HCT116 (cell line): Measurements from ENCODE around the gene ZNF236. TPM values are rescaled to one million over a fixed set of nuclear protein-coding genes. Genes with fewer than 3 reads are reported as not detected.

ENCODE experiments used
- ATAC-seq: fragments of 200-7000 bp; cut with Tn5 transposase; 2 replicates; pipeline ENCODE4 v1.9.1; 2020; ENCODE audit warnings: mild to moderate bottlenecking, moderate library complexity
- BruUV-seq: library from RNA; stranded (reverse); fragments of 400-500 nt; replicated peaks from 2 replicates; lab custom pipeline; 2021; lab: Mats Ljungman, UMichigan
- CTCF ChIA-PET: fragments of 300-600 bp; sonication (Branson Sonifier 250); formaldehyde crosslinking; loops from one replicate; lab custom pipeline; 2021; ENCODE audit warnings: antibody characterized with exemption; lab: Charles Lee
- POLR2A ChIA-PET: fragments of 300-600, 350-600 bp; sonication (Branson Sonifier 250); formaldehyde crosslinking; loops from one replicate; lab custom pipeline; 2021; ENCODE audit warnings: antibody characterized with exemption; lab: Charles Lee
- RAD21 ChIA-PET, 2 experiments: fragments of 300-600 bp; sonication (Branson Sonifier 250); formaldehyde crosslinking; loops; one replicate each; lab custom pipeline; 2023; ENCODE audit warnings: low total read pairs in 2 of 2; ENCODE audit not compliant: uncharacterized antibody in 2 of 2, unreplicated experiment in 2 of 2, low non-redundant PET in 1 of 2; lab: Charles Lee
- DNase-seq: peaks from one replicate; pipeline ENCODE4 v3.0.0-alpha.2; 2010; ENCODE audit warnings: low read depth, low spot score
- H2AFZ ChIP-seq: fragments of 200-600 bp; shearing (Covaris generic), sonication (generic); 2 replicates; pipeline ENCODE4 v1.6.1; 2017; ENCODE audit warnings: low read depth, mixed run types, mixed read lengths, antibody characterized with exemption, low read length; ENCODE audit not compliant: poor library complexity, severe bottlenecking
- H3K27ac ChIP-seq: 2 replicates; pipeline ENCODE4 v1.5.1; 2012; ENCODE audit warnings: low read depth, low read length
- H3K27me3 ChIP-seq: fragments of 200-600 bp; sonication (generic); 2 replicates; pipeline ENCODE4 v1.6.1; 2016; ENCODE audit warnings: mixed run types, low read length, mixed read lengths; ENCODE audit not compliant: insufficient read depth
- H3K36me3 ChIP-seq, 2 experiments: fragments of 200-500 bp in 1 of 2; fragments of 200-600 bp in 1 of 2; sonication (Bioruptor generic) in 1 of 2; sonication (generic) in 1 of 2; 2 replicates each; pipeline versions ENCODE4 v1.5.1 to v1.6.1; 2014 to 2016; ENCODE audit warnings: low read length in 2 of 2, inconsistent platforms in 1 of 2, mixed read lengths in 1 of 2, mixed run types in 1 of 2; ENCODE audit not compliant: insufficient read depth in 2 of 2, control insufficient read depth in 1 of 2
- H3K4me1 ChIP-seq, 2 experiments: fragments of 200-600 bp in 1 of 2; sonication (generic) in 1 of 2; 2 replicates each; pipeline versions ENCODE4 v1.5.1 to v1.6.1; 2012 to 2017; ENCODE audit warnings: low read length in 2 of 2, inconsistent platforms in 1 of 2, mild to moderate bottlenecking in 1 of 2, mixed read lengths in 1 of 2, mixed run types in 1 of 2, moderate library complexity in 1 of 2; ENCODE audit not compliant: insufficient read depth in 2 of 2, control insufficient read depth in 1 of 2
- H3K4me2 ChIP-seq: fragments of 200-600 bp; sonication (generic); 2 replicates; pipeline ENCODE4 v1.6.1; 2017; ENCODE audit warnings: mixed run types, low read length, mixed read lengths
- H3K4me3 ChIP-seq, 2 experiments: fragments of 200-600 bp in 1 of 2; sonication (generic) in 1 of 2; replicated peaks in 1 of 2; 2 replicates each; pipeline ENCODE4 v1.5.1; 2011 to 2016; ENCODE audit warnings: low read length in 2 of 2, control low read depth in 1 of 2, low read depth in 1 of 2, mild to moderate bottlenecking in 1 of 2, mixed read lengths in 1 of 2, mixed run types in 1 of 2
- H3K79me2 ChIP-seq: fragments of 200-600 bp; sonication (generic); 2 replicates; pipeline ENCODE4 v1.6.1; 2017; ENCODE audit warnings: mild to moderate bottlenecking, mixed run types, low read length, moderate library complexity, mixed read lengths; ENCODE audit not compliant: insufficient read depth
- H3K9ac ChIP-seq: fragments of 200-600 bp; sonication (generic); 2 replicates; pipeline ENCODE4 v1.6.1; 2016; ENCODE audit warnings: low read length, mixed read lengths
- H3K9me2 ChIP-seq: fragments of 200-600 bp; sonication (generic), shearing (Covaris generic); 2 replicates; pipeline ENCODE4 v1.6.1; 2017; ENCODE audit warnings: mixed run types, mild to moderate bottlenecking, moderate library complexity; ENCODE audit not compliant: insufficient read depth
- H3K9me3 ChIP-seq, 2 experiments: fragments of 200-500 bp in 1 of 2; fragments of 200-600 bp in 1 of 2; sonication (Bioruptor generic) in 1 of 2; sonication (generic) in 1 of 2; 2 replicates each; pipeline ENCODE4 v1.6.1; 2014 to 2017; ENCODE audit warnings: low read length in 2 of 2, mixed read lengths in 2 of 2, inconsistent platforms in 1 of 2, low read depth in 1 of 2, mild to moderate bottlenecking in 1 of 2, mixed run types in 1 of 2, moderate library complexity in 1 of 2; ENCODE audit not compliant: control insufficient read depth in 1 of 2, insufficient read depth in 1 of 2
- H4K20me1 ChIP-seq: fragments of 200-600 bp; sonication (generic), shearing (Covaris generic); 2 replicates; pipeline ENCODE4 v1.6.1; 2017; ENCODE audit warnings: mixed run types, mild to moderate bottlenecking, moderate library complexity; ENCODE audit not compliant: insufficient read depth
- CTCF ChIP-seq, 3 experiments: fragments of 200-600 bp in 1 of 3; sonication (generic) in 1 of 3; IDR thresholded peaks in 2 of 3; conservative IDR thresholded peaks in 1 of 3; 2 replicates each; pipeline ENCODE4 v1.5.1; 2012 to 2017; ENCODE audit warnings: low read depth in 2 of 3, low read length in 2 of 3, antibody characterized with exemption in 1 of 3, borderline replicate concordance in 1 of 3, control low read depth in 1 of 3, mild to moderate bottlenecking in 1 of 3, mixed read lengths in 1 of 3, mixed run types in 1 of 3, moderate library complexity in 1 of 3; ENCODE audit not compliant: insufficient read depth in 1 of 3
- ELF1 ChIP-seq: IDR thresholded peaks from 2 replicates; pipeline ENCODE4 v1.6.1; 2012; ENCODE audit warnings: low read depth, borderline replicate concordance
- EZH2 ChIP-seq: fragments of 200-600 bp; sonication (generic); IDR thresholded peaks from 2 replicates; pipeline ENCODE4 v1.6.1; 2017; ENCODE audit warnings: antibody characterized with exemption, mixed run types
- RAD21 ChIP-seq: IDR thresholded peaks from 2 replicates; pipeline ENCODE4 v1.6.1; 2012; ENCODE audit warnings: low read depth, mild to moderate bottlenecking
- SRF ChIP-seq: IDR thresholded peaks from 2 replicates; pipeline ENCODE4 v1.6.1; 2012; ENCODE audit warnings: low read depth
- YY1 ChIP-seq: IDR thresholded peaks from 2 replicates; pipeline ENCODE4 v1.6.1; 2011; ENCODE audit warnings: low read length, low read depth, moderate library complexity, mild to moderate bottlenecking; ENCODE audit not compliant: insufficient replicate concordance; ENCODE audit errors: extremely low read depth
- ZBTB33 ChIP-seq: IDR thresholded peaks from 2 replicates; pipeline ENCODE4 v1.6.1; 2011; ENCODE audit warnings: mild to moderate bottlenecking, low read length, moderate library complexity; ENCODE audit not compliant: insufficient replicate concordance; ENCODE audit errors: extremely low read depth
- intact Hi-C: fragments of 100-400 bp; cut with micrococcal nuclease; formaldehyde crosslinking; loops from 2 replicates; pipeline ENCODE4 v1.10.0; 2022
- total RNA-seq: library from RNA; stranded (reverse); gene quantifications from one replicate; pipeline ENCODE4 v1.2.1, GENCODE V29; 2021; ENCODE audit not compliant: unreplicated experiment

ZNF236 gene
- total RNA-seq, 1 experiment from 2014 or later, result 15.0 TPM

GRCh38 chr18:76956648-76957047, 134.3 kb downstream of the ZNF236 start:
- intact Hi-C loops, result no loop called here
- Histone ChIP-seq H3K27me3 (no peaks in the 10 kb centered on the region), H3K36me3 (no peaks in the 10 kb centered on the region; a peak in 1 of 4 replicates), H3K9me2 (no peaks in the 10 kb centered on the region), H2AFZ (no peak overlapping the region), H3K79me2 (no peaks in the 10 kb centered on the region), H3K27ac (no peak overlapping the region)
- no peak for ATAC-seq
- CTCF ChIA-PET, result no interaction called here
- TF ChIP-seq YY1 (no peak), CTCF (IDR thresholded peaks at IDR 0.05 in 2 of 3, conservative IDR thresholded peaks at IDR 0.05 in 1 of 3; ENCODE audit: borderline replicate concordance in 1 of 3, insufficient read depth in 1 of 3, low read depth in 2 of 3, low read length in 2 of 3) (no peak), ELF1 (no peak)
- TF ChIP-seq, all 23 proteins: peak for 0
- H3K4me3 ChIP-seq, result no peak overlapping the region
- H3K4me2 ChIP-seq, result no peak overlapping the region
- ChIA-PET RAD21 (interaction anchor here in 1 of 2 experiments (0.6 kb wide), 1 partner anchor 71 kb away, joined by 3 read pairs; no protein-coding TSS in a partner anchor), POLR2A (no interaction called here)
- no peaks in the 10 kb centered on the region for H3K4me1 ChIP-seq
- BruUV-seq, result no TSS peak
- H3K9ac ChIP-seq, result no peak overlapping the region
- no peaks in the 10 kb centered on the region for H3K9me3 ChIP-seq
- no peaks in the 10 kb centered on the region; the same call in 1 of the 2 replicates for H4K20me1 ChIP-seq
- no peak for DNase-seq

DNA sequence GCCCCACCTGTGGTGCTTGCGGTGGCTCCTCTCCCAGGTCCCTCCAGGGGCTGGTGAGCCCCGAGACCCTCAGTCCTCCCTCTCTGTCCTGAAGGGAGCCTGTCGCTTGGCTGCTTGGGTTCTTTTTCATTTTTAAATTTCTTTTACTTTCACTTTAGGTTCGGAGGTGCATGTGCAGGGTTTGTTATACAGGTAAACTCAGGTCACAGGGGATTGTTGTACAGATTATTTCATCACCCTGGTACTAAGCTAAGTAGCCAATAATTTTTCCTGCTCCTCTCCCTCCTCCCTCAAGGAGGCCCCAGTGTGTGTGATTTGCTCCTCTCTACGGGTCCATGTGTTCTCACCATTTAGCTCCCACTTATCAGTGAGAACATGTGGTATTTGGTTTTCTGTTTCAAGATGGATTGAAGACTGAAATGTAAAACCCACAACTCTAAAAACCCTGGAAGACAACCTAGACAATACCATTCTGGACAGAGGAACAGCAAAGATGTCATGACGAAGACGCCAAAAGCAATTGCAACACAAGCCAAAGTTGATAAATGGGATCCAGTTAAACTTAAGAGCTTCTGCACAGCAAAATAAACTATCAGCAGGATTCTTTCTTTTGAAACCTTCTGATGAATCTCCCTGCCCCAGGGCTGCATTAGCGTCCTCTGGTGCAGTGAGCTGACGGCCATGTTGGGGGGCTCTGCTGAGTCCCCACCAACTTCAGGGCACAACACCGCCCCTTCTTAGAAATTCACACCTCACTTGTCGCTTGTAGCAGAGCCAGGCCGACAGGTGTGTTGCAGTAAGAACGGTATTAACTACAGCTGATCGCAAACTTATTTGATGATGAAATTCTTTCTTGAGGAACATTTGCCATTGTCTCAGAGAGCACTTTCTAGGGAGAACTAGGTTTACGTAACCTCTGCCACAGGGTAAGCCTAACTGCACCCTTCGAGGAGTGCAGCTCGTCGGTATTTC, 135.3 kb downstream of the ZNF236 start:
- RAD21 ChIA-PET, result no interaction called here
- H3K27ac ChIP-seq, result no peak overlapping the region
- H4K20me1 ChIP-seq, result no peaks in the 10 kb centered on the region; the same call in 1 of the 2 replicates
- no peak overlapping the region for H3K4me2 ChIP-seq
- CTCF ChIA-PET, result no interaction called here
- H3K4me1 ChIP-seq, result no peaks in the 10 kb centered on the region
- no peak overlapping the region for H3K4me3 ChIP-seq
- H3K27me3 ChIP-seq, result no peaks in the 10 kb centered on the region
- no peak overlapping the region for H3K9ac ChIP-seq
- H3K9me2 ChIP-seq, result no peaks in the 10 kb centered on the region
- no peaks in the 10 kb centered on the region for H3K9me3 ChIP-seq
- no peaks in the 10 kb centered on the region; a peak in 1 of 4 replicates for H3K36me3 ChIP-seq
- H2AFZ ChIP-seq, result no peak overlapping the region
- BruUV-seq, result no TSS peak
- ATAC-seq (no peak), DNase-seq (no peak)
- POLR2A ChIA-PET, result no interaction called here
- intact Hi-C loops, result no loop called here
- no peak for TF ChIP-seq ZBTB33
- no peak for TF ChIP-seq EZH2
- TF ChIP-seq ELF1, result no peak
- no peak for TF ChIP-seq SRF
- no peak for TF ChIP-seq CTCF (IDR thresholded peaks at IDR 0.05 in 2 of 3, conservative IDR thresholded peaks at IDR 0.05 in 1 of 3; ENCODE audit: borderline replicate concordance in 1 of 3, insufficient read depth in 1 of 3, low read depth in 2 of 3, low read length in 2 of 3)
- TF ChIP-seq RAD21, result no peak
- H3K79me2 ChIP-seq, result no peaks in the 10 kb centered on the region
